ENCODE results near the gene PXDC1.
A peak's percentile ranks its signal among the peaks of the same experiment; 100 is the strongest.
"Not testable (repeated sequence)": the region's sequence is repeated elsewhere in the genome, so short reads cannot be mapped to it uniquely, and the experiment has no call there.

Gene PXDC1

GRCh38 chr6:3775847-3776246 is 24.3 kb upstream of the PXDC1 start:
- Histone ChIP-seq H3K4me1 (no peaks in the 10 kb centered on the region), H3K27me3 (ENCODE audit: low read depth) (peaks cover 2% of the 10 kb centered on the region; the same call in 1 of the 2 replicates), H3K9me3 (no peaks in the 10 kb centered on the region), H3K4me3 (no peak overlapping the region), H3K36me3 (replicated peaks) (no peaks in the 10 kb centered on the region)
- in situ Hi-C loops (cut with MboI; ENCODE audit: low sequenced_read_pairs): no loop called here
- DNase-seq (ENCODE audit: low spot score in 2 of 2): no peak

- no peak for DNase-seq (ENCODE audit: low spot score in 2 of 2)
- Histone ChIP-seq H3K9me3 (no peaks in the 10 kb centered on the region), H3K4me3 (no peak overlapping the region), H3K27me3 (ENCODE audit: low read depth) (peaks cover 2% of the 10 kb centered on the region; the same call in 1 of the 2 replicates), H3K36me3 (replicated peaks) (no peaks in the 10 kb centered on the region), H3K4me1 (no peaks in the 10 kb centered on the region)
- in situ Hi-C loops (cut with MboI; ENCODE audit: low sequenced_read_pairs): no loop called here
Observed at GRCh38 chr6:3775386-3775785, 23.9 kb upstream of the PXDC1 start.

GRCh38 chr6:3773678-3774298 is 22.3 kb upstream of the PXDC1 start:
- Histone ChIP-seq H3K4me1 (no peaks in the 10 kb centered on the region), H3K9me3 (no peaks in the 10 kb centered on the region), H3K27me3 (ENCODE audit: low read depth) (0 out of 2 replicates have a peak, but pooled peaks cover 2% of the 10 kb centered on the region), H3K36me3 (replicated peaks) (no peaks in the 10 kb centered on the region), H3K4me3 (no peak overlapping the region)
- DNase-seq (ENCODE audit: low spot score in 2 of 2): no peak
- in situ Hi-C loops (cut with MboI; ENCODE audit: low sequenced_read_pairs): no loop called here

- DNase-seq (ENCODE audit: low spot score in 2 of 2); H3K9me3 ChIP-seq; H3K36me3 ChIP-seq (replicated peaks); H3K4me3 ChIP-seq; H3K4me1 ChIP-seq; in situ Hi-C loops (cut with MboI; ENCODE audit: low sequenced_read_pairs); H3K27me3 ChIP-seq (ENCODE audit: low read depth): not testable (repeated sequence)
Observed at GRCh38 chr6:3772127-3772999, 20.9 kb upstream of the PXDC1 start.

- H3K27me3 ChIP-seq (ENCODE audit: low read depth): no peaks in the 10 kb centered on the region
- no peak for DNase-seq (ENCODE audit: low spot score in 2 of 2)
- in situ Hi-C loops (cut with MboI; ENCODE audit: low sequenced_read_pairs): no loop called here
- H3K4me3 ChIP-seq: no peak overlapping the region
- no peaks in the 10 kb centered on the region for H3K36me3 ChIP-seq (replicated peaks)
- no peaks in the 10 kb centered on the region for H3K4me1 ChIP-seq
- no peaks in the 10 kb centered on the region for H3K9me3 ChIP-seq
Observed at GRCh38 chr6:3771407-3772011, 20.0 kb upstream of the PXDC1 start.

GRCh38 chr6:3770023-3770720 is 18.7 kb upstream of the PXDC1 start:
- H3K36me3 ChIP-seq (replicated peaks): no peaks in the 10 kb centered on the region
- no peaks in the 10 kb centered on the region for H3K9me3 ChIP-seq
- in situ Hi-C loops (cut with MboI; ENCODE audit: low sequenced_read_pairs): no loop called here
- peak in 1 of 2 experiments; percentile 28 for DNase-seq (ENCODE audit: low spot score in 2 of 2)
- H3K4me3 ChIP-seq: no peak overlapping the region
- no peaks in the 10 kb centered on the region for H3K27me3 ChIP-seq (ENCODE audit: low read depth)
- H3K4me1 ChIP-seq: no peaks in the 10 kb centered on the region

GRCh38 chr6:3769610-3770009 is 18.1 kb upstream of the PXDC1 start:
- no peak for DNase-seq (ENCODE audit: low spot score in 2 of 2)
- Histone ChIP-seq H3K36me3 (replicated peaks) (no peaks in the 10 kb centered on the region), H3K4me1 (no peaks in the 10 kb centered on the region), H3K9me3 (no peaks in the 10 kb centered on the region), H3K27me3 (ENCODE audit: low read depth) (no peaks in the 10 kb centered on the region), H3K4me3 (no peak overlapping the region)
- in situ Hi-C loops (cut with MboI; ENCODE audit: low sequenced_read_pairs): no loop called here

- DNase-seq (ENCODE audit: low spot score in 2 of 2): no peak
- Histone ChIP-seq H3K36me3 (replicated peaks) (no peaks in the 10 kb centered on the region), H3K27me3 (ENCODE audit: low read depth) (no peaks in the 10 kb centered on the region), H3K4me1 (no peaks in the 10 kb centered on the region), H3K9me3 (no peaks in the 10 kb centered on the region), H3K4me3 (no peak overlapping the region)
- in situ Hi-C loops (cut with MboI; ENCODE audit: low sequenced_read_pairs): no loop called here
Observed at GRCh38 chr6:3768502-3768901, 17.0 kb upstream of the PXDC1 start.

GRCh38 chr6:3767483-3767882 is 16.0 kb upstream of the PXDC1 start:
- H3K9me3 ChIP-seq; H3K4me1 ChIP-seq; in situ Hi-C loops (cut with MboI; ENCODE audit: low sequenced_read_pairs); H3K36me3 ChIP-seq (replicated peaks); H3K4me3 ChIP-seq; DNase-seq (ENCODE audit: low spot score in 2 of 2); H3K27me3 ChIP-seq (ENCODE audit: low read depth): not testable (repeated sequence)

GRCh38 chr6:3766214-3766613 is 14.7 kb upstream of the PXDC1 start:
- DNase-seq (ENCODE audit: low spot score in 2 of 2): no peak
- Histone ChIP-seq H3K27me3 (ENCODE audit: low read depth) (no peaks in the 10 kb centered on the region), H3K4me1 (no peaks in the 10 kb centered on the region), H3K9me3 (no peaks in the 10 kb centered on the region), H3K4me3 (no peak overlapping the region), H3K36me3 (replicated peaks) (no peaks in the 10 kb centered on the region)
- in situ Hi-C loops (cut with MboI; ENCODE audit: low sequenced_read_pairs): no loop called here

GRCh38 chr6:3765415-3765814 is 13.9 kb upstream of the PXDC1 start:
- Histone ChIP-seq H3K4me3 (no peak overlapping the region), H3K9me3 (no peaks in the 10 kb centered on the region), H3K36me3 (replicated peaks) (no peaks in the 10 kb centered on the region), H3K4me1 (no peaks in the 10 kb centered on the region), H3K27me3 (ENCODE audit: low read depth) (no peaks in the 10 kb centered on the region)
- no peak for DNase-seq (ENCODE audit: low spot score in 2 of 2)
- in situ Hi-C loops (cut with MboI; ENCODE audit: low sequenced_read_pairs): no loop called here

- in situ Hi-C loops (cut with MboI; ENCODE audit: low sequenced_read_pairs): no loop called here
- no peak for DNase-seq (ENCODE audit: low spot score in 2 of 2)
- no peaks in the 10 kb centered on the region for H3K4me1 ChIP-seq
Observed at GRCh38 chr6:3764516-3765335, 13.2 kb upstream of the PXDC1 start.

GRCh38 chr6:3762852-3763251 is 11.3 kb upstream of the PXDC1 start:
- in situ Hi-C loops (cut with MboI; ENCODE audit: low sequenced_read_pairs): no loop called here
- H3K4me1 ChIP-seq: no peaks in the 10 kb centered on the region
- no peaks in the 10 kb centered on the region for H3K36me3 ChIP-seq (replicated peaks)
- no peak for DNase-seq (ENCODE audit: low spot score in 2 of 2)
- H3K9me3 ChIP-seq: no peaks in the 10 kb centered on the region
- no peaks in the 10 kb centered on the region for H3K27me3 ChIP-seq (ENCODE audit: low read depth)
- no peak overlapping the region for H3K4me3 ChIP-seq

More at GRCh38 chr6:3764516-3765335, 13.2 kb upstream of the PXDC1 start:
- Histone ChIP-seq H3K36me3 (replicated peaks) (no peaks in the 10 kb centered on the region), H3K4me3 (no peak overlapping the region), H3K27me3 (ENCODE audit: low read depth) (no peaks in the 10 kb centered on the region), H3K9me3 (no peaks in the 10 kb centered on the region)

All from HAP-1 (cell line).